HEK293 (cell line): ENCODE measurements around the gene CSTPP1.

Source experiments
- CTCF ChIA-PET: fragments of 350-600 bp; formaldehyde crosslinking; extraction: SDS; loops from one replicate; lab custom pipeline; 2021; ENCODE audit warnings: antibody characterized with exemption; lab: Yijun Ruan, JAX
- POLR2A ChIA-PET: fragments of 300-600 bp; formaldehyde crosslinking; extraction: SDS; loops from one replicate; lab custom pipeline; 2020; ENCODE audit warnings: antibody characterized with exemption, inconsistent platforms; lab: Yijun Ruan, JAX
- H3K27ac ChIP-seq: fragments of 200-500 bp; sonication (Bioruptor generic); 2 replicates; pipeline ENCODE4 v1.5.1; 2014; ENCODE audit warnings: low read depth, low read length, control low read depth, inconsistent platforms; ENCODE audit errors: extremely low read depth
- H3K36me3 ChIP-seq, 2 experiments: fragments of 200-500 bp in 1 of 2; sonication (Bioruptor generic) in 1 of 2; 1 replicate in 1 of 2; 2 replicates in 1 of 2; pipeline ENCODE4 v1.5.1; 2014 to 2017; ENCODE audit warnings: inconsistent platforms in 2 of 2, low read length in 2 of 2; ENCODE audit not compliant: control insufficient read depth in 2 of 2, insufficient read depth in 1 of 2
- H3K4me1 ChIP-seq: fragments of 200-500 bp; sonication (Bioruptor generic); 2 replicates; pipeline ENCODE4 v1.5.1; 2014; ENCODE audit warnings: mild to moderate bottlenecking, low read length, inconsistent platforms; ENCODE audit not compliant: control insufficient read depth, insufficient read depth
- H3K4me3 ChIP-seq: 2 replicates; pipeline ENCODE4 v1.5.1; 2011; ENCODE audit warnings: low read depth, mild to moderate bottlenecking, control low read depth, low read length, moderate library complexity
- H3K9me3 ChIP-seq: fragments of 200-500 bp; sonication (Bioruptor generic); 2 replicates; pipeline ENCODE4 v1.5.1; 2014; ENCODE audit warnings: low read depth, low read length, inconsistent platforms; ENCODE audit not compliant: control insufficient read depth, insufficient read depth
- HOXA7 ChIP-seq: sonication (generic); formaldehyde crosslinking; IDR thresholded peaks from 2 replicates; pipeline ENCODE4 v1.8.1; 2022; ENCODE audit warnings: missing genetic modification reagents, borderline replicate concordance
- SP7 ChIP-seq: fragments of 450-650 bp; formaldehyde crosslinking; IDR thresholded peaks from 2 replicates; pipeline ENCODE4 v1.5.1; 2016; ENCODE audit warnings: missing biosample characterization, missing genetic modification characterization
- YY2 ChIP-seq: fragments of 450-650 bp; formaldehyde crosslinking; IDR thresholded peaks from 2 replicates; pipeline ENCODE4 v1.5.1; 2016; ENCODE audit warnings: missing biosample characterization, missing genetic modification characterization
- ZBTB8A ChIP-seq: fragments of 450-650 bp; formaldehyde crosslinking; IDR thresholded peaks from 2 replicates; pipeline ENCODE4 v1.5.1; 2016; ENCODE audit warnings: missing biosample characterization, missing genetic modification characterization
- ZNF140 ChIP-seq: fragments of 450-650 bp; formaldehyde crosslinking; IDR thresholded peaks from 2 replicates; pipeline ENCODE4 v1.5.1; 2016; ENCODE audit warnings: missing biosample characterization, missing genetic modification characterization
- ZNF274 ChIP-seq, 2 experiments: fragments of 200-500 bp in 1 of 2; fragments of 450-650 bp in 1 of 2; sonication (Bioruptor generic) in 1 of 2; formaldehyde crosslinking in 1 of 2; IDR thresholded peaks; 2 replicates each; pipeline versions ENCODE4 v1.5.1 to v1.6.1; 2014 to 2016; ENCODE audit warnings: borderline replicate concordance in 1 of 2, inconsistent platforms in 1 of 2, low read length in 1 of 2, missing biosample characterization in 1 of 2, missing genetic modification characterization in 1 of 2
- ZNF311 ChIP-seq: fragments of 450-650 bp; formaldehyde crosslinking; IDR thresholded peaks from 2 replicates; pipeline ENCODE4 v1.5.1; 2017; ENCODE audit warnings: missing biosample characterization, missing genetic modification characterization, borderline replicate concordance
- ZNF596 ChIP-seq: fragments of 450-650 bp; IDR thresholded peaks from 2 replicates; pipeline ENCODE4 v1.5.0; 2018; ENCODE audit warnings: missing biosample characterization, mild to moderate bottlenecking, missing genetic modification characterization, moderate library complexity
- ZNF777 ChIP-seq: fragments of 450-650 bp; formaldehyde crosslinking; IDR thresholded peaks from 2 replicates; pipeline ENCODE4 v1.5.1; 2017; ENCODE audit warnings: missing biosample characterization, missing genetic modification characterization, borderline replicate concordance
- TF ChIP-seq, protein P1 (sequence below): fragments of 450-650 bp; formaldehyde crosslinking; IDR thresholded peaks from 2 replicates; pipeline ENCODE4 v1.5.1; 2017; ENCODE audit warnings: missing biosample characterization, missing genetic modification characterization
- TF ChIP-seq, protein P2 (sequence below): fragments of 450-650 bp; formaldehyde crosslinking; IDR thresholded peaks from 2 replicates; pipeline ENCODE4 v1.5.1; 2016; ENCODE audit warnings: missing biosample characterization, missing genetic modification characterization
- TF ChIP-seq, protein P3 (sequence below): fragments of 450-650 bp; formaldehyde crosslinking; IDR thresholded peaks from 2 replicates; pipeline ENCODE4 v1.5.1; 2017; ENCODE audit warnings: missing biosample characterization, mild to moderate bottlenecking, missing genetic modification characterization, moderate library complexity
- TF ChIP-seq, protein P4 (sequence below): fragments of 450-650 bp; formaldehyde crosslinking; IDR thresholded peaks from 2 replicates; pipeline ENCODE4 v1.5.1; 2016; ENCODE audit warnings: missing biosample characterization, missing genetic modification characterization, borderline replicate concordance

Gene CSTPP1

DNA sequence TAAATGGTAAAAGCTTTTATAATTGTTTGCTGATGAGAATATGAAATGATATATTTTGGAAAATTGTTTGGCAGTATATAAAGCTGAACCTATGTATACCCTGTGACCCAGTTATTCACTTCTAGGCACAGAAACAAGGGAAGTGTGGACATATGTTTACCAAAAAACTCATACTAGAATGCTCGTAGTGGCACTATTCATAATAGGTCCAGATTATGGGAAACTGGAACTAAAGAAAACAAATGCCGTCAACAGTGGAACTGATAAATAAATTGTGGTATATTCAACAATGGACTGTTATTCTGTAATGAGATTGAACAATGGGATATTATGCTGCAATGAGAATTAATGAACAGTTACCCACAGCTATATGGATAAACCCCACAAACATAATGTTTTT lies 32.8 kb downstream of the CSTPP1 start:
- ChIA-PET POLR2A (no interaction called here), CTCF (interaction anchor here (0.7 kb wide), 1 partner anchor 234 kb away, joined by 6 read pairs; no protein-coding TSS in a partner anchor)
- TF ChIP-seq ZNF140 (tag by site-specific recombination) (no peak), ZBTB8A (tag by site-specific recombination) (no peak), ZNF311 (tag by site-specific recombination) (no peak), SP7 (tag by site-specific recombination) (no peak), ZNF274 (IDR thresholded peaks at IDR 0.05; ENCODE audit: low read length) (no peak), ZNF274 (tag by site-specific recombination; IDR thresholded peaks at IDR 0.05; ENCODE audit: borderline replicate concordance) (no peak), YY2 (tag by site-specific recombination) (no peak), HOXA7 (CRISPR knock-in tag) (no peak), ZNF596 (tag by site-specific recombination) (no peak), ZNF777 (no peak)
- TF ChIP-seq, protein P1, sequence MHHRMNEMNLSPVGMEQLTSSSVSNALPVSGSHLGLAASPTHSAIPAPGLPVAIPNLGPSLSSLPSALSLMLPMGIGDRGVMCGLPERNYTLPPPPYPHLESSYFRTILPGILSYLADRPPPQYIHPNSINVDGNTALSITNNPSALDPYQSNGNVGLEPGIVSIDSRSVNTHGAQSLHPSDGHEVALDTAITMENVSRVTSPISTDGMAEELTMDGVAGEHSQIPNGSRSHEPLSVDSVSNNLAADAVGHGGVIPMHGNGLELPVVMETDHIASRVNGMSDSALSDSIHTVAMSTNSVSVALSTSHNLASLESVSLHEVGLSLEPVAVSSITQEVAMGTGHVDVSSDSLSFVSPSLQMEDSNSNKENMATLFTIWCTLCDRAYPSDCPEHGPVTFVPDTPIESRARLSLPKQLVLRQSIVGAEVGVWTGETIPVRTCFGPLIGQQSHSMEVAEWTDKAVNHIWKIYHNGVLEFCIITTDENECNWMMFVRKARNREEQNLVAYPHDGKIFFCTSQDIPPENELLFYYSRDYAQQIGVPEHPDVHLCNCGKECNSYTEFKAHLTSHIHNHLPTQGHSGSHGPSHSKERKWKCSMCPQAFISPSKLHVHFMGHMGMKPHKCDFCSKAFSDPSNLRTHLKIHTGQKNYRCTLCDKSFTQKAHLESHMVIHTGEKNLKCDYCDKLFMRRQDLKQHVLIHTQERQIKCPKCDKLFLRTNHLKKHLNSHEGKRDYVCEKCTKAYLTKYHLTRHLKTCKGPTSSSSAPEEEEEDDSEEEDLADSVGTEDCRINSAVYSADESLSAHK, result no peak
- TF ChIP-seq, protein P2, sequence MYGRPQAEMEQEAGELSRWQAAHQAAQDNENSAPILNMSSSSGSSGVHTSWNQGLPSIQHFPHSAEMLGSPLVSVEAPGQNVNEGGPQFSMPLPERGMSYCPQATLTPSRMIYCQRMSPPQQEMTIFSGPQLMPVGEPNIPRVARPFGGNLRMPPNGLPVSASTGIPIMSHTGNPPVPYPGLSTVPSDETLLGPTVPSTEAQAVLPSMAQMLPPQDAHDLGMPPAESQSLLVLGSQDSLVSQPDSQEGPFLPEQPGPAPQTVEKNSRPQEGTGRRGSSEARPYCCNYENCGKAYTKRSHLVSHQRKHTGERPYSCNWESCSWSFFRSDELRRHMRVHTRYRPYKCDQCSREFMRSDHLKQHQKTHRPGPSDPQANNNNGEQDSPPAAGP (tag by site-specific recombination), result no peak
- TF ChIP-seq, protein P3, sequence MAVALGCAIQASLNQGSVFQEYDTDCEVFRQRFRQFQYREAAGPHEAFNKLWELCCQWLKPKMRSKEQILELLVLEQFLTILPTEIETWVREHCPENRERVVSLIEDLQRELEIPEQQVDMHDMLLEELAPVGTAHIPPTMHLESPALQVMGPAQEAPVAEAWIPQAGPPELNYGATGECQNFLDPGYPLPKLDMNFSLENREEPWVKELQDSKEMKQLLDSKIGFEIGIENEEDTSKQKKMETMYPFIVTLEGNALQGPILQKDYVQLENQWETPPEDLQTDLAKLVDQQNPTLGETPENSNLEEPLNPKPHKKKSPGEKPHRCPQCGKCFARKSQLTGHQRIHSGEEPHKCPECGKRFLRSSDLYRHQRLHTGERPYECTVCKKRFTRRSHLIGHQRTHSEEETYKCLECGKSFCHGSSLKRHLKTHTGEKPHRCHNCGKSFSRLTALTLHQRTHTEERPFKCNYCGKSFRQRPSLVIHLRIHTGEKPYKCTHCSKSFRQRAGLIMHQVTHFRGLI, result no peak
- TF ChIP-seq, protein P4, sequence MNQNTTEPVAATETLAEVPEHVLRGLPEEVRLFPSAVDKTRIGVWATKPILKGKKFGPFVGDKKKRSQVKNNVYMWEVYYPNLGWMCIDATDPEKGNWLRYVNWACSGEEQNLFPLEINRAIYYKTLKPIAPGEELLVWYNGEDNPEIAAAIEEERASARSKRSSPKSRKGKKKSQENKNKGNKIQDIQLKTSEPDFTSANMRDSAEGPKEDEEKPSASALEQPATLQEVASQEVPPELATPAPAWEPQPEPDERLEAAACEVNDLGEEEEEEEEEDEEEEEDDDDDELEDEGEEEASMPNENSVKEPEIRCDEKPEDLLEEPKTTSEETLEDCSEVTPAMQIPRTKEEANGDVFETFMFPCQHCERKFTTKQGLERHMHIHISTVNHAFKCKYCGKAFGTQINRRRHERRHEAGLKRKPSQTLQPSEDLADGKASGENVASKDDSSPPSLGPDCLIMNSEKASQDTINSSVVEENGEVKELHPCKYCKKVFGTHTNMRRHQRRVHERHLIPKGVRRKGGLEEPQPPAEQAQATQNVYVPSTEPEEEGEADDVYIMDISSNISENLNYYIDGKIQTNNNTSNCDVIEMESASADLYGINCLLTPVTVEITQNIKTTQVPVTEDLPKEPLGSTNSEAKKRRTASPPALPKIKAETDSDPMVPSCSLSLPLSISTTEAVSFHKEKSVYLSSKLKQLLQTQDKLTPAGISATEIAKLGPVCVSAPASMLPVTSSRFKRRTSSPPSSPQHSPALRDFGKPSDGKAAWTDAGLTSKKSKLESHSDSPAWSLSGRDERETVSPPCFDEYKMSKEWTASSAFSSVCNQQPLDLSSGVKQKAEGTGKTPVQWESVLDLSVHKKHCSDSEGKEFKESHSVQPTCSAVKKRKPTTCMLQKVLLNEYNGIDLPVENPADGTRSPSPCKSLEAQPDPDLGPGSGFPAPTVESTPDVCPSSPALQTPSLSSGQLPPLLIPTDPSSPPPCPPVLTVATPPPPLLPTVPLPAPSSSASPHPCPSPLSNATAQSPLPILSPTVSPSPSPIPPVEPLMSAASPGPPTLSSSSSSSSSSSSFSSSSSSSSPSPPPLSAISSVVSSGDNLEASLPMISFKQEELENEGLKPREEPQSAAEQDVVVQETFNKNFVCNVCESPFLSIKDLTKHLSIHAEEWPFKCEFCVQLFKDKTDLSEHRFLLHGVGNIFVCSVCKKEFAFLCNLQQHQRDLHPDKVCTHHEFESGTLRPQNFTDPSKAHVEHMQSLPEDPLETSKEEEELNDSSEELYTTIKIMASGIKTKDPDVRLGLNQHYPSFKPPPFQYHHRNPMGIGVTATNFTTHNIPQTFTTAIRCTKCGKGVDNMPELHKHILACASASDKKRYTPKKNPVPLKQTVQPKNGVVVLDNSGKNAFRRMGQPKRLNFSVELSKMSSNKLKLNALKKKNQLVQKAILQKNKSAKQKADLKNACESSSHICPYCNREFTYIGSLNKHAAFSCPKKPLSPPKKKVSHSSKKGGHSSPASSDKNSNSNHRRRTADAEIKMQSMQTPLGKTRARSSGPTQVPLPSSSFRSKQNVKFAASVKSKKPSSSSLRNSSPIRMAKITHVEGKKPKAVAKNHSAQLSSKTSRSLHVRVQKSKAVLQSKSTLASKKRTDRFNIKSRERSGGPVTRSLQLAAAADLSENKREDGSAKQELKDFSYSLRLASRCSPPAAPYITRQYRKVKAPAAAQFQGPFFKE (tag by site-specific recombination), result no peak
- TF ChIP-seq, all 188 proteins: peak for 0
- Histone ChIP-seq H3K4me1 (0 out of 2 replicates have a peak, but pooled peaks cover 2% of the 10 kb centered on the region), H3K4me3 (no peak overlapping the region), H3K9me3 (no peaks in the 10 kb centered on the region), H3K36me3 (no peaks in the 10 kb centered on the region), H3K27ac (no peak overlapping the region)
